Smooth muscle cell (in vitro differentiated cells): Measurements from ENCODE around the gene CCDC27. TPM values are rescaled to one million over a fixed set of nuclear protein-coding genes. Genes with fewer than 3 reads are reported as not detected.

ENCODE experiments used
- DNase-seq: peaks from one replicate; lab custom pipeline; 2025; ENCODE audit not compliant: unreplicated experiment; lab: John Stamatoyannopoulos, UW
- H2AFZ ChIP-seq: fragments of 200-600 bp; sonication (generic); 2 replicates; pipeline ENCODE4 v1.6.0; 2016; ENCODE audit warnings: antibody characterized with exemption, low read depth, mild to moderate bottlenecking
- H3F3A ChIP-seq: fragments of 200-600 bp; sonication (generic); 2 replicates; pipeline ENCODE4 v1.6.0; 2017; ENCODE audit warnings: antibody characterized with exemption, low read depth
- H3K27ac ChIP-seq: fragments of 200-600 bp; sonication (generic); 2 replicates; pipeline ENCODE4 v1.5.1; 2016; ENCODE audit warnings: low read depth, mild to moderate bottlenecking
- H3K27me3 ChIP-seq: fragments of 200-600 bp; sonication (generic); 2 replicates; pipeline ENCODE4 v1.6.1; 2016; ENCODE audit warnings: low read depth, mild to moderate bottlenecking
- H3K36me3 ChIP-seq: fragments of 200-600 bp; sonication (generic); 2 replicates; pipeline ENCODE4 v1.5.1; 2016; ENCODE audit warnings: low read depth
- H3K4me1 ChIP-seq: fragments of 200-600 bp; sonication (generic); 2 replicates; pipeline ENCODE4 v1.5.1; 2016; ENCODE audit warnings: low read depth
- H3K4me2 ChIP-seq: fragments of 200-600 bp; sonication (generic); 2 replicates; pipeline ENCODE4 v1.6.0; 2016; ENCODE audit warnings: mild to moderate bottlenecking
- H3K4me3 ChIP-seq: fragments of 200-600 bp; sonication (generic); 2 replicates; pipeline ENCODE4 v1.5.1; 2016; ENCODE audit warnings: mild to moderate bottlenecking
- H3K79me2 ChIP-seq: fragments of 200-600 bp; sonication (generic); 2 replicates; pipeline ENCODE4 v1.6.0; 2016; ENCODE audit warnings: low read depth, mild to moderate bottlenecking
- H3K9ac ChIP-seq: fragments of 200-600 bp; sonication (generic); 2 replicates; pipeline ENCODE4 v1.6.0; 2016; ENCODE audit warnings: low read depth
- H3K9me3 ChIP-seq: fragments of 200-600 bp; sonication (generic); replicated peaks from 2 replicates; pipeline ENCODE4 v1.5.1; 2016; ENCODE audit warnings: low read depth
- H4K20me1 ChIP-seq: fragments of 200-600 bp; sonication (generic); 2 replicates; pipeline ENCODE4 v1.6.0; 2016; ENCODE audit warnings: low read depth
- CTCF ChIP-seq: fragments of 200-600 bp; sonication (generic); IDR thresholded peaks from 2 replicates; pipeline ENCODE4 v1.5.1; 2017; ENCODE audit warnings: borderline replicate concordance, mild to moderate bottlenecking, antibody characterized with exemption; ENCODE audit not compliant: insufficient read depth, poor library complexity, severe bottlenecking
- WGBS: methylation state at CpG from one replicate; pipeline ENCODE4 v1.1.7; 2016; ENCODE audit warnings: low lambda C conversion rate; 5-methylcytosine and 5-hydroxymethylcytosine counted together
- polyA plus RNA-seq: library from polyadenylated mRNA; unstranded; fragments of >200 nt; fragmentation: Nextera tagmentation; extraction: Ambion mirVana; gene quantifications from 2 replicates; pipeline ENCODE4 v1.2.1, GENCODE V29; 2016
- total RNA-seq: library from RNA; depleted of rRNA; stranded (reverse); fragments of >200 nt; gene quantifications from 2 replicates; pipeline ENCODE4 v1.2.3, GENCODE V29; 2014

Gene CCDC27
- total and polyA plus RNA-seq, 2 experiments from 2014 or later, result not detected

- TF ChIP-seq CTCF, result no peak
- no peaks in the 10 kb centered on the region for H4K20me1 ChIP-seq
- H2AFZ ChIP-seq, result no peak overlapping the region
- no peak overlapping the region for H3K27ac ChIP-seq
- no peak for DNase-seq
- H3K4me2 ChIP-seq, result no peak overlapping the region
- 86% methylated on average over 20 of the region's 20 CpGs for WGBS
- H3K9ac ChIP-seq, result no peak overlapping the region
- H3K27me3 ChIP-seq, result no peaks in the 10 kb centered on the region
- no peaks in the 10 kb centered on the region for H3K9me3 ChIP-seq
- H3K4me3 ChIP-seq, result no peak overlapping the region
- peaks cover 12% of the 10 kb centered on the region for H3K4me1 ChIP-seq
- no peaks in the 10 kb centered on the region for H3K79me2 ChIP-seq
- H3K36me3 ChIP-seq, result peaks cover 5% of the 10 kb centered on the region
- H3F3A ChIP-seq, result peaks cover 3% of the 10 kb centered on the region
Measured at GRCh38 chr1:3777647-3778589, 25.7 kb downstream of the CCDC27 start.

GRCh38 chr1:3778590-3779264, 26.5 kb downstream of the CCDC27 start:
- H3K4me3 ChIP-seq, result no peak overlapping the region
- no peaks in the 10 kb centered on the region for H3K9me3 ChIP-seq
- no peak overlapping the region for H2AFZ ChIP-seq
- no peak for DNase-seq
- H3K4me2 ChIP-seq, result no peak overlapping the region
- peaks cover 5% of the 10 kb centered on the region for H3K36me3 ChIP-seq
- WGBS, result 94% methylated on average over 12 of the region's 14 CpGs
- H3K9ac ChIP-seq, result no peak overlapping the region
- H4K20me1 ChIP-seq, result no peaks in the 10 kb centered on the region
- H3K27ac ChIP-seq, result no peak overlapping the region
- peaks cover 12% of the 10 kb centered on the region for H3K4me1 ChIP-seq
- H3K79me2 ChIP-seq, result no peaks in the 10 kb centered on the region
- no peaks in the 10 kb centered on the region for H3F3A ChIP-seq
- TF ChIP-seq CTCF, result no peak
- H3K27me3 ChIP-seq, result no peaks in the 10 kb centered on the region

- Histone ChIP-seq H3K9me3 (no peaks in the 10 kb centered on the region), H2AFZ (no peak overlapping the region), H3K4me1 (peaks cover 12% of the 10 kb centered on the region), H3K79me2 (no peaks in the 10 kb centered on the region), H3K36me3 (peaks cover 5% of the 10 kb centered on the region), H4K20me1 (no peaks in the 10 kb centered on the region), H3K4me3 (no peak overlapping the region), H3K27ac (no peak overlapping the region), H3F3A (no peaks in the 10 kb centered on the region), H3K4me2 (no peak overlapping the region), H3K27me3 (no peaks in the 10 kb centered on the region), H3K9ac (no peak overlapping the region)
- DNase-seq, result no peak
- WGBS, result 95% methylated on average over 23 of the region's 23 CpGs
- no peak for TF ChIP-seq CTCF
Measured at GRCh38 chr1:3779265-3779911, 27.1 kb downstream of the CCDC27 start.
